ENCODE measurements around the gene RESF1. TPM values are rescaled to one million over a fixed set of nuclear protein-coding genes. Genes with fewer than 3 reads are reported as not detected.

RESF1 gene
- total and polyA plus RNA-seq, 10 of the 15 experiments (the other 5 are each of a cell fraction or from before 2014, with no cell fraction given): 18.9 to 81.8 (median 39.7) TPM

DNA sequence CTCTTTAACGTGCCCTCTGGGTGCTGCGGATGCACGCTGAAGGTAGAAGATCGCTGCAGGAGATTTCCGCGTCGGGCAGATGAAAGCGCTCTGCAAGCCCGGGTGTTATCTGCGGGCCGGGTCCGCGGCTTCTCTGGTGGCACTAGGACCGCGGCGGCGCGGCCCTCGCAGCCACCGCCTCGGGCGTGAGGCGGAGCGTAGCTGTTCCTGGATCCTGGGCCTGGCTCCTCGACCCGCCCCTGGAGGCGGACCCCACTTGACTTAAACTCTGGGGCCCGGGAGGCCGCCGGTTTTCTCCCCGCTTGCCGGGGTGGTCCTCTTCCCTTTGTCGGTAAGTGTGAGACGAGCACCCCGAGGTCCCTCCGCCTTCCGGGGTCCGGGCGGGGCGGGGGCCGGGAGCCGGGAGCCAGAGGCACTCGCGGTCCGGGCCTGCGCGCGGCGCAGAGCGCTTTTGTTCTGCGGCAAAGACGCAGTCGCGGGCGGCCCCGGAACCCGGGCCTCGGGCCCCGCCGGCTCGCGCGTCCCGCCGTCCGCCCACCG, at the start of gene RESF1 (continued):
- TF ChIP-seq, protein P1, sequence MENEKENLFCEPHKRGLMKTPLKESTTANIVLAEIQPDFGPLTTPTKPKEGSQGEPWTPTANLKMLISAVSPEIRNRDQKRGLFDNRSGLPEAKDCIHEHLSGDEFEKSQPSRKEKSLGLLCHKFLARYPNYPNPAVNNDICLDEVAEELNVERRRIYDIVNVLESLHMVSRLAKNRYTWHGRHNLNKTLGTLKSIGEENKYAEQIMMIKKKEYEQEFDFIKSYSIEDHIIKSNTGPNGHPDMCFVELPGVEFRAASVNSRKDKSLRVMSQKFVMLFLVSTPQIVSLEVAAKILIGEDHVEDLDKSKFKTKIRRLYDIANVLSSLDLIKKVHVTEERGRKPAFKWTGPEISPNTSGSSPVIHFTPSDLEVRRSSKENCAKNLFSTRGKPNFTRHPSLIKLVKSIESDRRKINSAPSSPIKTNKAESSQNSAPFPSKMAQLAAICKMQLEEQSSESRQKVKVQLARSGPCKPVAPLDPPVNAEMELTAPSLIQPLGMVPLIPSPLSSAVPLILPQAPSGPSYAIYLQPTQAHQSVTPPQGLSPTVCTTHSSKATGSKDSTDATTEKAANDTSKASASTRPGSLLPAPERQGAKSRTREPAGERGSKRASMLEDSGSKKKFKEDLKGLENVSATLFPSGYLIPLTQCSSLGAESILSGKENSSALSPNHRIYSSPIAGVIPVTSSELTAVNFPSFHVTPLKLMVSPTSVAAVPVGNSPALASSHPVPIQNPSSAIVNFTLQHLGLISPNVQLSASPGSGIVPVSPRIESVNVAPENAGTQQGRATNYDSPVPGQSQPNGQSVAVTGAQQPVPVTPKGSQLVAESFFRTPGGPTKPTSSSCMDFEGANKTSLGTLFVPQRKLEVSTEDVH (IDR thresholded peaks at IDR 0.05; ENCODE audit: low read depth, partially characterized antibody): no peak
- TF ChIP-seq ETV6 (conservative IDR thresholded peaks at IDR 0.05 in 1 of 2, IDR thresholded peaks at IDR 0.05 in 1 of 2; ENCODE audit: borderline replicate concordance in 1 of 2, low read depth in 1 of 2) (peak in 1 of 2 experiments; percentile 52; a peak in 1 of 4 replicates), RFX5 (IDR thresholded peaks at IDR 0.05; ENCODE audit: low read depth, low read length) (no peak), ZZZ3 (IDR thresholded peaks at IDR 0.05; ENCODE audit: control insufficient read depth, insufficient read length, low read depth) (no peak), ZNF384 (IDR thresholded peaks at IDR 0.05; ENCODE audit: borderline replicate concordance, low read depth, low read length) (no peak), SRF (IDR thresholded peaks at IDR 0.05; ENCODE audit: low read depth in 2 of 2, low read length in 2 of 2) (no peak), MTA2 (IDR thresholded peaks at IDR 0.05; ENCODE audit: low read depth) (no peak), TCF12 (IDR thresholded peaks at IDR 0.05; ENCODE audit: low read depth, low read length) (no peak), NRF1 (conservative IDR thresholded peaks at IDR 0.05; ENCODE audit: low read depth, low read length) (no peak), RAD21 (IDR thresholded peaks at IDR 0.05; ENCODE audit: insufficient read depth, low read depth, low read length) (no peak), LARP7 (IDR thresholded peaks at IDR 0.05) (peak; percentile 90), NR2F1 (conservative IDR thresholded peaks at IDR 0.05) (0 out of 2 replicates have a peak, but pooled peaks have one; percentile 56), NFYB (IDR thresholded peaks at IDR 0.05; ENCODE audit: insufficient read depth, low read depth, low read length) (no peak), NFXL1 (IDR thresholded peaks at IDR 0.05; ENCODE audit: borderline replicate concordance) (no peak), KAT2A (conservative IDR thresholded peaks at IDR 0.05; ENCODE audit: control insufficient read depth, low read depth, low read length) (no peak), YBX1 (IDR thresholded peaks at IDR 0.05) (no peak), ZNF24 (IDR thresholded peaks at IDR 0.05) (peak; percentile 41; the same call in 1 of the 2 replicates), IKZF2 (IDR thresholded peaks at IDR 0.05) (peak; percentile 61 to 77; a peak in 3 of 4 replicates), FOXM1 (IDR thresholded peaks at IDR 0.05; ENCODE audit: low read depth, low read length) (peak; percentile 58; the same call in 1 of the 2 replicates), EED (IDR thresholded peaks at IDR 0.05; ENCODE audit: low read depth) (peak; percentile 46), SMARCA5 (IDR thresholded peaks at IDR 0.05) (peak; percentile 10; the same call in 1 of the 2 replicates)
- TF ChIP-seq, protein P2, sequence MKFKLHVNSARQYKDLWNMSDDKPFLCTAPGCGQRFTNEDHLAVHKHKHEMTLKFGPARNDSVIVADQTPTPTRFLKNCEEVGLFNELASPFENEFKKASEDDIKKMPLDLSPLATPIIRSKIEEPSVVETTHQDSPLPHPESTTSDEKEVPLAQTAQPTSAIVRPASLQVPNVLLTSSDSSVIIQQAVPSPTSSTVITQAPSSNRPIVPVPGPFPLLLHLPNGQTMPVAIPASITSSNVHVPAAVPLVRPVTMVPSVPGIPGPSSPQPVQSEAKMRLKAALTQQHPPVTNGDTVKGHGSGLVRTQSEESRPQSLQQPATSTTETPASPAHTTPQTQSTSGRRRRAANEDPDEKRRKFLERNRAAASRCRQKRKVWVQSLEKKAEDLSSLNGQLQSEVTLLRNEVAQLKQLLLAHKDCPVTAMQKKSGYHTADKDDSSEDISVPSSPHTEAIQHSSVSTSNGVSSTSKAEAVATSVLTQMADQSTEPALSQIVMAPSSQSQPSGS (IDR thresholded peaks at IDR 0.05; ENCODE audit: low read length): no peak
- TF ChIP-seq, protein P3, sequence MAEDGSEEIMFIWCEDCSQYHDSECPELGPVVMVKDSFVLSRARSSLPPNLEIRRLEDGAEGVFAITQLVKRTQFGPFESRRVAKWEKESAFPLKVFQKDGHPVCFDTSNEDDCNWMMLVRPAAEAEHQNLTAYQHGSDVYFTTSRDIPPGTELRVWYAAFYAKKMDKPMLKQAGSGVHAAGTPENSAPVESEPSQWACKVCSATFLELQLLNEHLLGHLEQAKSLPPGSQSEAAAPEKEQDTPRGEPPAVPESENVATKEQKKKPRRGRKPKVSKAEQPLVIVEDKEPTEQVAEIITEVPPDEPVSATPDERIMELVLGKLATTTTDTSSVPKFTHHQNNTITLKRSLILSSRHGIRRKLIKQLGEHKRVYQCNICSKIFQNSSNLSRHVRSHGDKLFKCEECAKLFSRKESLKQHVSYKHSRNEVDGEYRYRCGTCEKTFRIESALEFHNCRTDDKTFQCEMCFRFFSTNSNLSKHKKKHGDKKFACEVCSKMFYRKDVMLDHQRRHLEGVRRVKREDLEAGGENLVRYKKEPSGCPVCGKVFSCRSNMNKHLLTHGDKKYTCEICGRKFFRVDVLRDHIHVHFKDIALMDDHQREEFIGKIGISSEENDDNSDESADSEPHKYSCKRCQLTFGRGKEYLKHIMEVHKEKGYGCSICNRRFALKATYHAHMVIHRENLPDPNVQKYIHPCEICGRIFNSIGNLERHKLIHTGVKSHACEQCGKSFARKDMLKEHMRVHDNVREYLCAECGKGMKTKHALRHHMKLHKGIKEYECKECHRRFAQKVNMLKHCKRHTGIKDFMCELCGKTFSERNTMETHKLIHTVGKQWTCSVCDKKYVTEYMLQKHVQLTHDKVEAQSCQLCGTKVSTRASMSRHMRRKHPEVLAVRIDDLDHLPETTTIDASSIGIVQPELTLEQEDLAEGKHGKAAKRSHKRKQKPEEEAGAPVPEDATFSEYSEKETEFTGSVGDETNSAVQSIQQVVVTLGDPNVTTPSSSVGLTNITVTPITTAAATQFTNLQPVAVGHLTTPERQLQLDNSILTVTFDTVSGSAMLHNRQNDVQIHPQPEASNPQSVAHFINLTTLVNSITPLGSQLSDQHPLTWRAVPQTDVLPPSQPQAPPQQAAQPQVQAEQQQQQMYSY (CRISPR knock-in tag; IDR thresholded peaks at IDR 0.05): no peak

All from GM12878 (cell line).